Pulmonary artery endothelial cell (primary cell): ENCODE measurements around the gene GOLGA5. TPM values are rescaled to one million over a fixed set of nuclear protein-coding genes. Genes with fewer than 3 reads are reported as not detected.
"Not testable (repeated sequence)": the region's sequence is repeated elsewhere in the genome, so short reads cannot be mapped to it uniquely, and the experiment has no call there.

Experiments used
- DNase-seq: peaks from one replicate; pipeline ENCODE4 v3.0.0-alpha.2; 2011; ENCODE audit warnings: low read depth, low spot score
- total RNA-seq: library from RNA; depleted of rRNA; stranded (reverse); fragments of >200 nt; gene quantifications from 2 replicates; pipeline ENCODE4 v1.2.3, GENCODE V29; 2014

Gene GOLGA5
- 33.7 TPM in 2 replicates for total RNA-seq

- peak; percentile 90 for DNase-seq
Observed at GRCh38 chr14:92793709-92794546, at the start of gene GOLGA5. Gene GOLGA5 (plus strand): TSS chr14:92794305. CDS start chr14:92797438, 3,133 bp downstream.

- no peak for DNase-seq
Observed at GRCh38 chr14:92747701-92748258, 46.3 kb upstream of the GOLGA5 start.

GRCh38 chr14:92748259-92749016 is 45.7 kb upstream of the GOLGA5 start, which contains the start of gene LGMN:
Gene LGMN (minus strand): TSS chr14:92748627. CDS start chr14:92732786, 15,841 bp downstream.
- peak; percentile 85 for DNase-seq

GRCh38 chr14:92750222-92750728 is 43.8 kb upstream of the GOLGA5 start:
- not testable (repeated sequence) for DNase-seq

- DNase-seq: no peak
Observed at GRCh38 chr14:92750994-92751400, 43.1 kb upstream of the GOLGA5 start.

- no peak for DNase-seq
Observed at GRCh38 chr14:92751819-92752218, 42.3 kb upstream of the GOLGA5 start.

- DNase-seq: no peak
Observed at GRCh38 chr14:92753250-92753649, 40.9 kb upstream of the GOLGA5 start.

GRCh38 chr14:92754966-92755365 is 39.1 kb upstream of the GOLGA5 start:
- no peak for DNase-seq

GRCh38 chr14:92755495-92755894 is 38.6 kb upstream of the GOLGA5 start:
- DNase-seq: no peak

- DNase-seq: no peak
Observed at GRCh38 chr14:92756446-92756845, 37.7 kb upstream of the GOLGA5 start.

- peak; percentile 5 for DNase-seq
Observed at GRCh38 chr14:92759300-92759678, 34.8 kb upstream of the GOLGA5 start.

- no peak for DNase-seq
Observed at GRCh38 chr14:92759679-92760523, 34.2 kb upstream of the GOLGA5 start.

GRCh38 chr14:92760524-92760805 is 33.6 kb upstream of the GOLGA5 start:
- no peak for DNase-seq

- not testable (repeated sequence) for DNase-seq
Observed at GRCh38 chr14:92763666-92764631, 30.2 kb upstream of the GOLGA5 start.

- DNase-seq: not testable (repeated sequence)
Observed at GRCh38 chr14:92768236-92768635, 25.9 kb upstream of the GOLGA5 start.

GRCh38 chr14:92768795-92769194 is 25.3 kb upstream of the GOLGA5 start:
- no peak for DNase-seq

- no peak for DNase-seq
Observed at GRCh38 chr14:92770484-92770883, 23.6 kb upstream of the GOLGA5 start.

GRCh38 chr14:92774572-92774971 is 19.5 kb upstream of the GOLGA5 start:
- DNase-seq: no peak

- DNase-seq: not testable (repeated sequence)
Observed at GRCh38 chr14:92775292-92775691, 18.8 kb upstream of the GOLGA5 start.
